Stimulated activated CD4-positive, alpha-beta T cell treated with anti-CD3 and anti-CD28 coated beads, Interleukin-15, amount 100 ng/mL, for 48 hours (primary cell): ENCODE measurements around the gene PHTF2.

Experiments
- DNase-seq, 2 donors: peaks; one replicate each; pipeline ENCODE4 v3.0.0-alpha.2; 2020; ENCODE audit warnings: low read depth in 2 of 2

PHTF2 gene

DNA sequence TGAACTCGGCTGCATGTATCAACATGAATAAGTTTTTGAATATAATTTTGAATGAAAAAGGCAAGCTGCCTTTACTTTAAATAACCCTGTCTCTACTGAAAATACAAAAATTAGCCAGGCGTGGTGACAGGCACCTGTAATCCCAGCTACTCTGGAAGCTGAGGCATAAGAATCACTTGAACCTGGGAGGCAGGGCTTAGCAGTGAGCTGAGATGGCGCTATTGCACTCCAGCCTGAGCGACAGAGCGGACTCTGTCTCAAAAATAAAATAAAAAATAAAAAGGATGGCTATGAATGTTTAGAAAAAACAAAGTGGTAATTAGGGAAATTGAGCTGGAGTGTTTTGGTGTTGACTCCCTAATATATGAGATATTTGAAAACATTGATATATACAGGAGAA lies 133.3 kb downstream of the PHTF2 start:
- DNase-seq: no peak

DNA sequence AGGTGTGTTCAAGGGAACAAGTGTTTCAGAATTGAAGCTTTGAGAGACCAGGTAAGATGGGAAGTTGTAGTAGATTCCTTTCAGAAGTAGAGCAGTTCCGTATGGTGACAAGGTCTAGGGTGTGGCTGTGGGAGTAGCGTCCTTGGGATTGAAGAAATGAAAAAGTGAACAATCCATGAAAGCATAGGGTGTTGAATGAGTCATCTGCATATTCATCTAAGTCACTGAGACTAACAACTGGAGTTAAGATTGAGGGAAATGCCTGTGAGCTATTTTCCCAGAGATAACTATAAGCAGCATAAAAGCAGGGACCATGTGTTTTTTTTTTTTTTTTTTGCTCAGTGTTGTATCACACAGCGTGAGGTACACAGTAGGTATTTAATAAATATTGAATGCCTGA lies 134.8 kb downstream of the PHTF2 start:
- no peak for DNase-seq

DNA sequence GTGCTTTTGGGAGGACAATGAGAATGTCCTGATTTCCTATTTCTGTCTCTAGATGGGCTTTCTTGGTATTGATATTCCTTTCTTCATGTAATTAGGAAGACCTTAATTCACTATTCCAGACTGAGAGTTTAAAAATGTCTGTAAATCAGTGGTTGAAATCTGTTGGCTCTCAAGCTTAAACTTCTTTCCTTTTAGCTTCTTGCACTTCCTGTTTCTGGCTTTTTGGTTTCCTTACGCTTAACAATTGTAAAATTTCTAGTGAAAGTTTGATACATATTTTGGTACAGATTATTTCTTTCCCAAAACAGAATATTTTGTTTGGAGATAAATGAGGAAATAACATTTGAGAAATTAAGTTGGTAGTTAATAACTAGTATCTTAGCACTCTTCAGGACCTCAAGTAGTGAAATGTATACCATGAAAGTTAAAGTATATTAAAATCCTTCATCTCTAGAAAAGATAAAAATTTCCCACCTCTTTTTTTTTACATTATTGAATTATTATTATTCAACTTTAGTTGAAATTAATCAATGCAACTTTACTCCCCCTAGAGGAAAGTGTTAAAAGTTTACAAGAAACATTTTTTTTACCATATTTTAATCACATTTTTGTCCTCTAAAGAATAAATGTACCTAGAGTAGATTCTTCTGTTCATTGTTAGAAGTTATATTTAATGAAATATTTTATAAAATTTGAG lies 137.2 kb downstream of the PHTF2 start:
- no peak for DNase-seq

DNA sequence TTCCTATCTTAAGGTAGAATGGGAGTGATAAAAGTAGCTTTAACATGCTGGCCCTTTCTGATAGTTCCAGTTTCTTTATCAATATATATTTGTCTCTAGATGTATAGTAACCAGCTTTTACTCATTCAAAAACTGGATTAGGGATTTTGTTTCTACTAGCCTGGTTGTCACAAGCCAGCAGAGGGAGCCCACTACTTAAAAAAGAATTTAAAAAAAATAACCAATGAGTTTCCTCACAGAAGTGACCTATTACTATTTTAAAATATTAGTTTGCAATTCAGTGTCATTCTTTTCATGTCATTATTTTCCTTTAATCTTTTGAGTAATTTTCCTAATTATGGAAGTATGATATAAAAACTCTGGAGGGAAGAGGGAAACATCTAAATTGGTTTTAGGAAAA lies 142.1 kb downstream of the PHTF2 start:
- no peak for DNase-seq

DNA sequence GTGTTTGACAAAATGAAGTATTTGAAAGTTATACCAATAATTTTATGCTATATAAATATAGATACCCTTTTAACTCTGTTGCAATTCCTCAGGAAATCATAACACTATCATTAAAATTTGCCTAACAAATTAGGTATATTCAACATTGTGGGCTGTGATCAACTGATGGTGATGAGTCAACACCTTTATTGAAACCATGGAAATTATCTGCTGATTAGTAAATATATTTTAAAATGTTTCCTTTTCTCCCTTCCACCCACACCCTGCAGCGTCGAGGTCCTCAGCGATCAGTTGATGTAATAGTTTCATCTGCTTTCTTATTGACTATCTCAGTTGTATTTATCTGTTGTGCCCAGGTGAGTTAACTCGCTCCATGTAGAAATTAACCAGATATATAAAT lies 143.9 kb downstream of the PHTF2 start:
- no peak for DNase-seq

DNA sequence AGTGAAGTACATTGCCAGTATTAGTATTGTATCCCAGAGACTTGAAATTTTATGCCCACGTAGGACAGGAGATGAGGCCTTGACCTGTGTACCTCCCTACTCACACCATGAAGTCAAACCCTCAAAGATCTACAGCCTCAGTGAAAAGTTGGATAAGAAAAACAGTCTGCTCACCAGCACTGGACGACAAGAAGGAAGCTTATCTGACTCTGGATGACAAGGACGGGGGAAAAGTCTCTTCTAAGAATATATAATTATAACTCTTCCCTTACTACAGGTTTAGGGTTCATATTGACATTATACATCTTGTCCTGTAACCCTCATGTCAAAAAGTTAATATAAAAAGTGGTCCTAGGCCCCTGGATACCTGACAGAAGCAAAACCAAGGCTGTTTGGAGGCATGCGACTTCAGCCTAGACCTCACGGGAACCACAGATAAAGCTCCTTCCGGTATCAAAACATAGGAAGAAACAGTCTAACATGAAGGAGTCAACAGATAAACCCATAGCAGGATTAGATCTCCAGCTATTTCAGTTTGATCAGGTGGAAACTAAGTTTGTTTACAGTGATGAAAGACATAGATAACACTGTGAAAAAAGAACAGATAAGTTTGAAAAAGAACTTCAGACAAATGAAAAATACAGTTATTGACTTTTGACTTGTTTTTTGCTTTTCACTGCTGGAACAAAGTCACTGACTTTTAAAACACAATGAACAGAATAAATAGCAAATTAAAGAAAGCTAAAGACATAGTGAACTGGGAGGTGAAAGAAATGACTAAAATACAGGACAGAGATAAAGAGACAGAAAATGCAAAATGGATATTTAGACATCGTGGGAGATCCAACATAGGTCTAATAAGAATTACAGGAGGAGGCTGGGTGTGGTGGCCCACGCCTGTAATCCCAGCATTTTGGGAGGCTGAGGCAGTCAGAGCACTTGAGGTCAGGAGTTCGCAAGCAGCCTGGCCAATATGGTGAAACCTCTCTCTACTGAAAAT lies 145.9 kb downstream of the PHTF2 start:
- no peak for DNase-seq

DNA sequence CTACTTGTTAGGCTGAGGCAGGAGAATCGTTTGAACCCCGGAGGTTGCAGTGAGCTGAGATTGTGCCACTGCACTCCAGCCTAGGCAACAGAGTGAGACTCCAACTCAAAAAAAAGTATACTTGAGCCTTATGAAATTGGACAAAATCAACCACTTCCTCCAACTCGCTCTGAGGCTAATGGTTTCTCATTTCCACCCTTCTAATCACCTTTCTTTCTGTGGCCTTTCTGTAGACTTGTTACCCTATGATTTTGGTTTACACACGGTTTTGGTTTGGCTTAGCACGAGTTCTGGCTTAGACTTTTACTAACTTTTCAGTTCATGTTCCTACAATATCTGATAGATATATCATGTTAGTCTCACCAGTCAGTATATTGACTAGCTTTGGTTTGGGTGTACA lies 152.0 kb downstream of the PHTF2 start:
- DNase-seq: no peak

DNA sequence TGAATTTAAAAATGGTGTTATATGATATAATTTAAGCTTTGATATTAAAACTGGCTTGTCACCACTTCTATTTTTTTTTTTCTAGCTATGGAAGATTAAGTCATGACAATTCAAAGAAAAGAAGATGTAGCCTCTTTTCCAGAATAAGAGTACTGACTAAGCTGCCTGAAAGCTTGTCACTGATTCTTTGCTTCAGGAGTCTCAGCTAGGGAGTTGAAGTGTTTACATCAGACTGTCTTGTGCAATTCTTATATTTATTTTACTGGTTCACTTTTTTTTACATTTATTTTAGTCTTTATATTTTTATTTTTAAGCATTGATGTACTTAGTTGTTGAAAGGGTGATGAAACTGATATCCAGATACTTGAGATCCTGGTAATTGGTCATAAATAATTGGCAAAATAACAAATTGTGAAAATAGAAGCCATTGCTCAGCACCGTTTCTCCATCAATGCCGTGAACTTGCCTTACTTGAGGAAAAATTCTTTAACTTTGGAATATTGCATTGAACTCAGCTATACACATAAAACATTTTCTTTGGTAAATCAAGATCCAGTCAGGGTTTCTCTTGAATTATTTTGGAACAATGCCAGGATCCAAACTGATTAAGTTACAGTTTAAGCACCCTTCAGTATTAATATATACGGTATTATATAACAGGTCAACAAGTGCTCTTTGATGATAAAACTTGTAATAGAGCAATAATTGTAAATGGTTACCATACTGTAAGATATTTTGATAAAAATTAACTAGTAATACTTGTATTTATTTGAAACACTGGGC lies 156.4 kb downstream of the PHTF2 start:
- DNase-seq: no peak

DNA sequence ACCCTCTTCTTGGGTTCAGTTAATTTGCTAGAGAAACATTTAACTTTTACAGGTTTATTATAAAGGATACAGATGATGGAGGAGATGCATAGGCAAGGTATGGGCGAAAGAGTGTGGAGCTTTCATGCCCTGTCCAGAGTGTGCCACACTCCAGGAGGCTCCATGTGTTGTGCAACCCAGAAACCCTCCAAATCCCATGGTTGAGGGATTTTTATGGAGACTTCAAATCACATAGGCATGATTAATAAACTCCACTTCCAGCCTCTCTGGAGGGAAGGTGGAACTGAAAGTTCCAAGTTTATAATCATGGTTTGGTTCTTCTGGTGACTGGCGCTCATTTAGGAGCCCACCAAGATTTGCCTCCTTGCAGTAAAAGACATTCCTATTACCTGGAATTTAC lies 159.9 kb downstream of the PHTF2 start:
- no peak for DNase-seq

DNA sequence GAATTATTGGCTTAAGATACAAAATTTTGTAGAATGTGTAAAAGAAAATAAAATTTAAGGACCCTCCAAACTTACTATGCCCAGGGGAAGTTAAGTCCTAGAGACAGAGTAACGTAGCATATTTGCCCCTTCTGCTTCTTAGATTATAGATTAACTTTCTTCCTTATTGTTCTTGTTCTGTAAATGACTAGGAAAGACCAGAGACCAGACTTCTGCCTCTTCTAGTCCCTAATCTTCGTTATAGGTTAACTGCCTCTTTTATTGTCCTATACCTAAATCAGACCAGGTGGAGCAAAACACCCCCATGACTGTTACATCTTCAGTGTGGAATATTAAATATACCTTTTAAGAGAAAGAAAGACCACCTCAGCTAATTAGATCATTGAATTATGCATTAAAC lies 160.5 kb downstream of the PHTF2 start:
- no peak for DNase-seq

DNA sequence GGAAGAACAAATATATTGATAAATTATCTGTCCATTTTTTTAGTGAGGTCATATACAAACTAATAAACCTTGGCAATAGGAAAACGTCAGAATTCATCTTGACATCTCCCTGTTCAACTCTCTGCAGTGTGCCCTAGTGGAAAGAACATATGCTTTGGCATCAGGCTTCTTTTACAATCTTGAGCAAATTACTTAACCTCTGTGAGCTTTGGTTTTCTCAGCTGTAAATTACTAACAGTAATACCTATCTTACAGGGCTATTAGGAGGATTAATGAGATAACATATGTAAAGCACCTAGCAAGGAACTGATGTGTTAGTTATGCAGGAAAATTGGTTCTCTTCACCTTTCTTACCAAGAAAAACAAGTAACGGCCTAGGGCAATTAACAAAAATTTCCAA lies 161.8 kb downstream of the PHTF2 start:
- no peak for DNase-seq

DNA sequence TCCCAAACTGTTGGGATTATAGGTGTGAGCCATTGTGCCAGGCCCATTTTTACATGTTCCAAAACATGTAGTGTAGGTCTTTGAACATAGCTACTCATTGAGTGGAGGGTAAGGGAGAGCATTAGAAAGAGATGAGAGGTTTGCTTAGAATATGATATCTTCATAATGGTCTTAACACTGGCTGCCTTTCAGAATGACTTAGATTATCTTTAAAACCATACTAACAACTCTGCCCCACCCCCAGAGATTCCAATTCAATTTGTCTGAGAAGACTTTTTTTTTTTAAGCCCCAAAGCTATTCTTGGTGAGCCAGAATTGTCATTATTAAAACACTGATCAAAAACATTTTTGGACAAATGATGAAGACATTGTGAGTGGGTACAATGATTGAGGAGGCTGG lies 168.9 kb downstream of the PHTF2 start:
- no peak for DNase-seq

DNA sequence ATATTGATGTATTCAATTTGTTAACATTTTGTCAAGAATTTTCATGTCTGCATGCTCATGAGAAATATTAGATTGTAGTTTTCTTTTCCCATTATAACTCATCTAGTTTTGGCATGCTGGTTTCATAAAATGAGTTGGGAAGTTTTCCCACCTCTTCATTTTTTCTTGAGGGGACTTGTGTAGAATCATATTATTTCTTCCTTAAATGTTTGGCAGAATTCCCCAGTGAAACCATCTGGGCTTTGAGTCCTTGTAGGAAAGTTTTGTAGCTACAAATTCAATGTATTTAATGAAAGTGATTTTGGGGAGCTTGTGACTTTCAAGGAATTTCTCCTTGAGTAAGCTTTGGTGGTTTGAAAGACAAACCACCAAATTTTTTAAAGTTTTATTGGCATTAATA lies 173.2 kb downstream of the PHTF2 start:
- no peak for DNase-seq

DNA sequence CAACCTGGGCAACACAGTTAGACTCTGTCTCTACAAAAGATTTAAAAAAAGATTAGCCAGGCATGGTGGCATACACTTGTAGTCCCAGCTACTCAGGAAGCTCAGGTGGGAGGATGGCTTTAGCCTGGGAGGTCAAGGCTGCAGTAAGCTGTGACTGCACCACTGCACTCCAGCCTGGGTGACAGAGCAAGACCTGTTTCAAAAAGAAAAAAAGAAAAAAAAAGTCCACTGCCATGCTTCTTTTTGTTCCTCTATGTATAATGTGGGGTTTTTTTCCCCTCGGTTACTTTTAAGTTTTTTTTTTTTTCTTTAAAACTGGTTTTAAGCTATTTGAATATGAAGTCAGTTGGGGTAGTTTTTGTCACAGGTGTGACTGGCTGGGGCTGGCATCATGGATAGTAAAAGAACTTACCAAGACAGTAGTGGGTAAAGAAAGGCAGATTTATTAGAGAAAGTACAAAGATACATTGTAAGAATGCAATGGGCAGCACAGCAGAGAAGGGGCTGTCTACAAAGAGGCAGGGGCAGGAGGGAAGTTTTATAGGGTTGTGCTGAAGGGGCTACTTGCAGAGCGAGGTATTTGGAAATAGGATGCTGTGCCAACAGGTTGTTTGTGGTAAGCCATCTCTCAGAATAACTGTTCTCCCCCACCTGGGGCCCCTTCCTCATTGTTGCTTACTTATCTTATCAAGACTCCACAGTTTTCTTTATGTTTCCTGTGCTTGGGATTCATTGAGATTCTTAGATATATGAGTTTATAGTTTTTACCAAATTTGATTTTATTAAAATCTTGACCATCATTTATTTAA lies 177.3 kb downstream of the PHTF2 start:
- DNase-seq: no peak

DNA sequence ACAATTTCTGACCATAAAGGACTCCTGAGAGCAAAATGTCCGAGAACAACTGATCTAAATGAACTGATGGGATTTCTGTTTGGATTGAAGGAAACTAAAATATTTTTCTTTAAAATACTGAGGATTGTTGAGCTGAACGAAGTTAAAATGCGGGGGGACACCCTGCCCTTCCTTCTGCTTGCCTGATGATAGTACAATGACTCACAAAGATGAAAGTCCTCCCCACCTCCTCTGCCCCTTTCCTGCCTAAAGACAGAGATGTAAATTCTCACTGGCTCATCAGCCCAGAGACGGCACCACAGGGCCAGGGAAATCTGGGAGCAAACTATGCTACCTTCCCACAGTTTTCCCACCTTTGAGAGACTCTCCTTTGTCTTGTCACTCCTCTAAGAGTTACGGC lies 180.6 kb downstream of the PHTF2 start:
- no peak for DNase-seq

DNA sequence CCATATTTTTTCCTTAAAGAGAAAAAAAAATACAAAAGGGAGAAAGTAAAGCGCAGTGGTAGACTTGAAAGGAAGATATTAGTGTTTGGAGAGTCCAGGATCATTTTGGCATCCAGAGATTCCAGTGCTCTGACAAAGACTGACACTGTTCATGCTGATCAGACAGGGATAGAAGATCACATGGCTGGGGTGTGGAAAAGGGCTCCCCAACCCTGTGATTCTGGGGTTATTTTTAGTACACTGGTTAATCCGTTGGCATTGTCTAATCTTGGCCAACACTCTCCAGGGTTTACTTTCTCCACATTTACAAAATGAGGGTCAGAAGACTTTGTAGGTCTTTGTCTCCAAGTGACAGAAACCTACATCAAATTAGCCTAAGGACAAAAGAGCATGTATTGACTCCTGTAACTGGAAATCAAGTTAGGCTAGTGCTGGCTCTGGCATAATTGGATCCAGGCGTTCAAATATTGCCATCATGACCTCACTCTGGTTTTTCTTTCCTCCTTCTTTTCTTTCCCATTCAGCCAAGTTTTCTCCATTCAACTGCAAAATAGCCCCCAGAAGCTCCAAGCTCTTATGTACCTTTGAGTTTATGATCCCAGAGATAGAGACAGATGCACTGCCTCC lies 181.6 kb downstream of the PHTF2 start:
- no peak for DNase-seq

DNA sequence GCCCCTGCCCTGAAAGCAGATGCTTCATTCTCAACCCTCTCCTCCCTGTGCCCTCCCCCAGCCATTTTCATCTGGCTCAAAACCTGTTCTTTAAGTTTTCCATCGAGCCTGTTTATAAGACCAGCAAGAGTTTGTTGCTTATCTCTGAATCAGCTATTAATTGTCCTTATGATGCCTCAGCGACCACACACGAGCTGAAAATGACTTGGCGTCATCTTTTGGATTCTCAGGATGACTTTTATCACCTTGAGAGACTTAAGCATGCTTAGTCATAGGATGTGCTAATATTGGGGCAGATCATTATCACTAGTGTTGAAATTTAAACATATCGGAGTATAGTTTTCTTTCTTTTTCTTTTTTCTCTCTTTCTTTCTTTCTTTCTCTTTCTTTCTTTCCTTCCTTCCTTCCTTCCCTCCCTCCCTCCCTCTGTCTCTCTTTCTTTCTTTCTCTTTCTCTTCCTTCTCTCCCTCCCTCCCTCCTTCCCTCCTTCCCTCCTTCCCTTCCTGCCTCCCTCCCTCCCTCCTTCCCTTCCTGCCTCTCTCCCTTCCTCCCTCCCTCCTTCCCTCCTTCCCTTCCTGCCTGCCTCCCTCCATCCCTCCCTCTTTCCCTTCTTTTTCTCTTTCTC lies 184.5 kb downstream of the PHTF2 start:
- peak; percentile 3 to 19 for DNase-seq

DNA sequence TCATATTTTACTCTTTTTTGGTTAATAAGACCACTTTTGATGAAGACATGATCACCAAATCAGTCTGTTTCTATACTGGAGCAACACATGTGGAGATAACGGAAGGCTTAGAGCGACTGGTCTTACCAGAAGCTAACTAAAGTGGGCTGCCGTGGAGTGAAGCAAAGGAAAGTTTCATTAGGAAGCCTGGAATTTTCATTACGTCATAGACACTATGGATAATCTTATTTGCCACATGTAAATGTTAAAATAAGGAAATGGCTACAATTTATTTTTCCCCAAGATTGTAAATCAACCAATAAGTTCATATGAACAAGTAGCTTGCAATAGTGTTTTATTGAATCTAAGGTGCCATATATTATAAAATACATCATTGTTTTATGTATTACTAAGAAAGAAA lies 185.4 kb downstream of the PHTF2 start:
- no peak for DNase-seq

DNA sequence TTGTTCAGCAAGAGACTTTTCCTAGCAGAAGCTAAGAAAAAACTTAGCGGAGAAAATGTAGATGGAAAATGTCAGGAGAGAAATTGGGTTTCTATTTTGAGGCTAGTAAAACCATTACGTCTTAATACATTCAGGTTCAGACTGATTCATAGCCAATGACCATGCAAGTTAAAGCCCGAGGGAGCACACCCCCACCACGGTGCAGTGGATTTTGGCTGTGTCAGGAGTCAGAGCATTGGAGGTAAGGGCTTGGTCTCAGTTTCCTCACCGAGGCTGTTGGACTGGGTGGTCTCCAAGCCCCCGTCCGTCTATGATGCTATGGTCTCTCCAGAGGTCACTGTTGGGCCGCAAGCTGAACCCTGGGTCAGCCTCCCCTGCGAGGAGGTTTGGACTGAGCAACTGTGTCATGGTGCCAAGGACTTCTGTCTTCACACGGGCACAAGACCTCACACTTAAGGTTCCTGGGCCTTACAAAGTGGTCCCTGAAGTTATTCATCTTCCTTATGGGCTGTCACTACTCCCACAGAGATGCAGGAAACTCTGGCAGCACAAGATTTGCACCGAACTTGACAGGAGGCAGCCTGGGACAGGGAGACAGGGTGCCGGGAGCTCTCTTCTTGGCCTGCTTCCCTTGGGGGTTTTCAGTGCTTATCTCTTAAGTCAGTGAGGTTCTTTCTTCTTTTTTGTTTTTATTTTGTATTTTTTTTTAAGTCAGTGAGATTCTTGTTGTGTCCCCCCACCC lies 186.8 kb downstream of the PHTF2 start:
- DNase-seq: no peak

DNA sequence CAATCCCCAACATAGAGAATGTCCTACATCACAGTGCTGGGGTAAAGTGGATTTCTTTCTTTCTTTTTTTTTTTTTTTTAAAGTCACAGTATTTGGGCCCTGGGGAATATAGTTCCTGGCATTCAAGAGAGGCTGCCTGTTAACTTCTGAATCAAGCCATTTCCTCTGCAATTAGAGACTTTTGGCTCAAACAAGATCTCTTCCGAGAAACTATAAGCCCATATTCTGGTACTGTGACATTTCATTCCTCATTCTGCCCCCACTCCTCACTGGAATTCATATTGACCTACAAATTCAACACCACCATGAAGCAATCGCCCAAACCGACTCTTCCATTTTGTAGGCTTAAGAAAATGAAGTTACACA lies 187.4 kb downstream of the PHTF2 start:
- DNase-seq: no peak
